Tibial artery (tissue), 4 donors: ENCODE data around the gene TRIM3.

Source experiments
- DNase-seq, 2 donors: peaks; one replicate each; pipeline ENCODE4 v3.0.0-alpha.2; 2019
- H3K27ac ChIP-seq, 2 donors: fragments of 200-600 bp; sonication (generic) in 1 of 2; 1 replicate in 1 of 2; 2 replicates in 1 of 2; pipeline ENCODE4 v1.5.1; 2018 to 2019; ENCODE audit warnings: mild to moderate bottlenecking in 1 of 2
- H3K27me3 ChIP-seq, 2 donors: fragments of 200-600 bp; sonication (generic) in 1 of 2; one replicate each; pipeline versions ENCODE4 v1.5.1 to v1.6.0; 2016 to 2019
- H3K36me3 ChIP-seq, 3 donors: fragments of 200-600 bp; sonication (generic) in 2 of 3; one replicate each; pipeline ENCODE4 v1.5.1; 2016 to 2019; ENCODE audit warnings: mild to moderate bottlenecking in 2 of 3
- H3K4me1 ChIP-seq, 4 donors: fragments of 200-600 bp; sonication (generic) in 2 of 4; 1 replicate in 3 of 4; 2 replicates in 1 of 4; pipeline ENCODE4 v1.5.1; 2016 to 2019
- H3K4me3 ChIP-seq, 2 donors: fragments of 200-600 bp; sonication (generic) in 1 of 2; 1 replicate in 1 of 2; 2 replicates in 1 of 2; pipeline ENCODE4 v1.5.1; 2018 to 2019; ENCODE audit warnings: mild to moderate bottlenecking in 2 of 2
- H3K9me3 ChIP-seq, 3 donors: fragments of 200-600 bp; sonication (generic) in 1 of 3; one replicate each; pipeline ENCODE4 v1.5.1; 2016 to 2019
- CTCF ChIP-seq, 2 experiments: fragments of 200-600 bp in 1 of 2; fragments of 450-650 bp in 1 of 2; IDR thresholded peaks; one replicate each; pipeline ENCODE4 v1.5.1; 2017 to 2019; ENCODE audit warnings: antibody characterized with exemption in 2 of 2, mild to moderate bottlenecking in 1 of 2, moderate library complexity in 1 of 2
- intact Hi-C: fragments of 100-400 bp; cut with DNase I; formaldehyde crosslinking; loops from one replicate; pipeline ENCODE4 v1.15.0; 2023; ENCODE audit warnings: low total_unique reads

The TRIM3 gene

GRCh38 chr11:6415797-6416196 is 57.9 kb downstream of the TRIM3 start:
- Histone ChIP-seq H3K36me3 (peaks cover 0 to 8% (median 6%) of the 10 kb centered on the region in 3 donors), H3K4me3 (no peak overlapping the region), H3K4me1 (peaks cover 0 to 40% (median 19%) of the 10 kb centered on the region in 4 donors), H3K27ac (no peak overlapping the region), H3K9me3 (no peaks in the 10 kb centered on the region), H3K27me3 (no peaks in the 10 kb centered on the region)
- DNase-seq = no peak
- TF ChIP-seq CTCF (IDR thresholded peaks at IDR 0.05) = no peak
- intact Hi-C loops = no loop called here

GRCh38 chr11:6414874-6415328 is 58.8 kb downstream of the TRIM3 start:
- H3K36me3 ChIP-seq = peaks cover 4 to 15% (median 15%) of the 10 kb centered on the region in 3 donors
- peaks cover 0 to 36% (median 16%) of the 10 kb centered on the region in 4 donors for H3K4me1 ChIP-seq
- intact Hi-C loops = no loop called here
- no peaks in the 10 kb centered on the region for H3K9me3 ChIP-seq
- H3K27me3 ChIP-seq = no peaks in the 10 kb centered on the region
- H3K27ac ChIP-seq = no peak overlapping the region
- DNase-seq = no peak
- TF ChIP-seq CTCF (IDR thresholded peaks at IDR 0.05) = no peak
- no peak overlapping the region for H3K4me3 ChIP-seq

- H3K4me1 ChIP-seq = peaks cover 0 to 32% (median 11%) of the 10 kb centered on the region in 4 donors
- H3K36me3 ChIP-seq = peaks cover 9 to 26% (median 15%) of the 10 kb centered on the region in 3 donors
- no peak overlapping the region for H3K4me3 ChIP-seq
- intact Hi-C loops = no loop called here
- H3K9me3 ChIP-seq = no peaks in the 10 kb centered on the region
- no peak for TF ChIP-seq CTCF (IDR thresholded peaks at IDR 0.05)
- no peak overlapping the region for H3K27ac ChIP-seq
- H3K27me3 ChIP-seq = no peaks in the 10 kb centered on the region
- no peak for DNase-seq
Measured at GRCh38 chr11:6413791-6414201, 59.9 kb downstream of the TRIM3 start.

- H3K27me3 ChIP-seq = no peaks in the 10 kb centered on the region
- DNase-seq = no peak
- no peak overlapping the region for H3K27ac ChIP-seq
- peaks cover 0 to 12% (median 4%) of the 10 kb centered on the region in 4 donors for H3K4me1 ChIP-seq
- TF ChIP-seq CTCF (IDR thresholded peaks at IDR 0.05) = no peak
- no peak overlapping the region for H3K4me3 ChIP-seq
- no peaks in the 10 kb centered on the region for H3K9me3 ChIP-seq
- peaks cover 9 to 30% (median 15%) of the 10 kb centered on the region in 3 donors for H3K36me3 ChIP-seq
- intact Hi-C loops = no loop called here
Measured at GRCh38 chr11:6411594-6412031, 62.1 kb downstream of the TRIM3 start.

GRCh38 chr11:6410695-6411430 is 62.9 kb downstream of the TRIM3 start:
- Histone ChIP-seq H3K4me1 (peaks cover 0 to 11% (median under 1%) of the 10 kb centered on the region in 4 donors), H3K27ac (no peak overlapping the region), H3K9me3 (no peaks in the 10 kb centered on the region), H3K27me3 (no peaks in the 10 kb centered on the region), H3K36me3 (peaks cover 9 to 30% (median 15%) of the 10 kb centered on the region in 3 donors), H3K4me3 (no peak overlapping the region)
- TF ChIP-seq CTCF (IDR thresholded peaks at IDR 0.05) = no peak
- no peak for DNase-seq
- intact Hi-C loops = no loop called here
